Liver (tissue), 9 donors: ENCODE results near the gene DDX41. TPM values are rescaled to one million over a fixed set of nuclear protein-coding genes. Genes with fewer than 3 reads are reported as not detected.

ENCODE experiments used
- DNase-seq: peaks from one replicate; pipeline ENCODE4 v3.0.0-alpha.2; 2017; ENCODE audit warnings: low spot score
- H3K27ac ChIP-seq, 2 donors: one replicate each; pipeline ENCODE4 v1.7.0; 2013; ENCODE audit warnings: inconsistent platforms in 2 of 2, low read length in 2 of 2, control low read depth in 1 of 2, low read depth in 1 of 2, mild to moderate bottlenecking in 1 of 2
- H3K27me3 ChIP-seq, 4 donors: one replicate each; pipeline versions ENCODE4 v1.6.1 to v1.7.0; 2013; ENCODE audit warnings: low read length in 3 of 4, inconsistent platforms in 1 of 4, mild to moderate bottlenecking in 1 of 4, moderate library complexity in 1 of 4; ENCODE audit not compliant: control insufficient read depth in 4 of 4, insufficient read depth in 4 of 4
- H3K36me3 ChIP-seq, 4 donors: one replicate each; pipeline versions ENCODE4 v1.6.1 to v1.7.0; 2013; ENCODE audit warnings: low read length in 3 of 4, mild to moderate bottlenecking in 3 of 4, low read depth in 1 of 4, moderate library complexity in 1 of 4; ENCODE audit not compliant: control insufficient read depth in 4 of 4, insufficient read depth in 3 of 4
- H3K4me1 ChIP-seq, 4 donors: one replicate each; pipeline versions ENCODE4 v1.6.1 to v1.7.0; 2013; ENCODE audit warnings: low read length in 3 of 4, mild to moderate bottlenecking in 3 of 4, moderate library complexity in 1 of 4; ENCODE audit not compliant: control insufficient read depth in 4 of 4, insufficient read depth in 4 of 4
- H3K4me3 ChIP-seq, 3 donors: one replicate each; pipeline versions ENCODE4 v1.6.1 to v1.7.0; 2013; ENCODE audit warnings: low read length in 3 of 3, control low read depth in 1 of 3, low read depth in 1 of 3, mild to moderate bottlenecking in 1 of 3
- H3K9ac ChIP-seq, 2 donors: one replicate each; pipeline ENCODE4 v1.7.0; 2013; ENCODE audit warnings: low read length in 2 of 2, mild to moderate bottlenecking in 2 of 2, moderate library complexity in 2 of 2, control low read depth in 1 of 2, low read depth in 1 of 2
- H3K9me3 ChIP-seq, 4 donors: one replicate each; pipeline versions ENCODE4 v1.6.1 to v1.7.0; 2013; ENCODE audit warnings: low read length in 3 of 4; ENCODE audit not compliant: control insufficient read depth in 4 of 4
- CTCF ChIP-seq: fragments of 150-350 bp; IDR thresholded peaks from 2 replicates; pipeline ENCODE4 v1.5.1; 2017; ENCODE audit warnings: improper control_type of control experiment, low read depth, low read length; ENCODE audit not compliant: missing input control
- EGR1 ChIP-seq, 2 donors: IDR thresholded peaks; 2 replicates each; pipeline ENCODE4 v1.6.1; 2016 to 2018; ENCODE audit warnings: antibody characterized with exemption in 2 of 2, low read depth in 2 of 2
- FOXA1 ChIP-seq: IDR thresholded peaks from 2 replicates; pipeline ENCODE4 v1.6.1; 2016; ENCODE audit warnings: antibody characterized with exemption
- FOXA2 ChIP-seq: IDR thresholded peaks from 2 replicates; pipeline ENCODE4 v1.6.1; 2016; ENCODE audit warnings: antibody characterized with exemption
- GABPA ChIP-seq, 2 donors: IDR thresholded peaks in 1 of 2; conservative IDR thresholded peaks in 1 of 2; 2 replicates each; pipeline ENCODE4 v1.6.1; 2016; ENCODE audit warnings: antibody characterized with exemption in 2 of 2, mild to moderate bottlenecking in 1 of 2, moderate library complexity in 1 of 2
- HNF4A ChIP-seq, 2 donors: conservative IDR thresholded peaks; 2 replicates each; pipeline ENCODE4 v1.6.1; 2016; ENCODE audit warnings: antibody characterized with exemption in 2 of 2, mild to moderate bottlenecking in 2 of 2
- HNF4G ChIP-seq: IDR thresholded peaks from 2 replicates; pipeline ENCODE4 v1.6.1; 2016; ENCODE audit warnings: antibody characterized with exemption
- JUND ChIP-seq, 2 donors: IDR thresholded peaks; 2 replicates each; pipeline ENCODE4 v1.6.1; 2016; ENCODE audit warnings: antibody characterized with exemption in 2 of 2
- MAX ChIP-seq: IDR thresholded peaks from 2 replicates; pipeline ENCODE4 v1.6.1; 2016; ENCODE audit warnings: antibody characterized with exemption
- NR2F2 ChIP-seq: IDR thresholded peaks from 2 replicates; pipeline ENCODE4 v1.6.1; 2016; ENCODE audit warnings: antibody characterized with exemption
- RAD21 ChIP-seq, 2 donors: IDR thresholded peaks; 2 replicates each; pipeline ENCODE4 v1.6.1; 2016; ENCODE audit warnings: antibody characterized with exemption in 2 of 2, mild to moderate bottlenecking in 2 of 2
- RXRA ChIP-seq, 2 donors: IDR thresholded peaks; 2 replicates each; pipeline ENCODE4 v1.6.1; 2017 to 2018; ENCODE audit warnings: antibody characterized with exemption in 2 of 2, mild to moderate bottlenecking in 1 of 2
- SP1 ChIP-seq: IDR thresholded peaks from 2 replicates; pipeline ENCODE4 v1.6.1; 2018; ENCODE audit warnings: antibody characterized with exemption, mild to moderate bottlenecking
- TAF1 ChIP-seq: conservative IDR thresholded peaks from 2 replicates; pipeline ENCODE4 v1.6.1; 2016; ENCODE audit warnings: antibody characterized with exemption, mild to moderate bottlenecking
- YY1 ChIP-seq: IDR thresholded peaks from 2 replicates; pipeline ENCODE4 v1.6.1; 2016; ENCODE audit warnings: antibody characterized with exemption, mild to moderate bottlenecking
- ZBTB33 ChIP-seq: IDR thresholded peaks from 2 replicates; pipeline ENCODE4 v1.6.1; 2016; ENCODE audit warnings: antibody characterized with exemption
- WGBS: extraction: QIAGEN DNeasy Blood & Tissue Kit; methylation state at CpG from one replicate; pipeline ENCODE4 v1.1.7; 2013; 5-methylcytosine and 5-hydroxymethylcytosine counted together
- polyA plus RNA-seq, 2 donors: library from polyadenylated mRNA; stranded (reverse) in 1 of 2; unstranded in 1 of 2; fragments of 200-250 nt in 1 of 2; fragments of >200 nt in 1 of 2; fragmentation: Nextera tagmentation in 1 of 2; extraction: Ambion mirVana in 1 of 2; gene quantifications; one replicate each; pipeline versions ENCODE4 v1.2.1 to v1.2.3, GENCODE V29; 2013 to 2015
- total RNA-seq, 2 donors: library from RNA; depleted of rRNA; stranded (reverse); fragments of >200 nt; gene quantifications; one replicate each; pipeline ENCODE4 v1.2.3, GENCODE V29; 2014
- TF ChIP-seq, protein P1 (sequence below): IDR thresholded peaks from 2 replicates; pipeline ENCODE4 v1.6.1; 2016; ENCODE audit warnings: antibody characterized with exemption, mild to moderate bottlenecking
- TF ChIP-seq, protein P2 (sequence below): IDR thresholded peaks from 2 replicates; pipeline ENCODE4 v1.6.1; 2016; ENCODE audit warnings: antibody characterized with exemption
- donor health status: healthy.
- donor health status: healthy.
- donor health status: healthy.
- donor health status: healthy.
- donor health status: healthy.

The DDX41 gene
- total and polyA plus RNA-seq, 4 donors = 20.4 to 58.5 (median 45.6) TPM

- Histone ChIP-seq H3K9me3 (no peaks in the 10 kb centered on the region), H3K4me3 (no peak overlapping the region), H3K4me1 (peaks cover 3 to 11% (median 5%) of the 10 kb centered on the region in 4 donors), H3K36me3 (no peaks in the 10 kb centered on the region), H3K9ac (no peak overlapping the region), H3K27me3 (no peaks in the 10 kb centered on the region), H3K27ac (no peak overlapping the region)
- TF ChIP-seq RXRA (IDR thresholded peaks at IDR 0.05) = no peak
- no peak for TF ChIP-seq NR2F2
- TF ChIP-seq GABPA (IDR thresholded peaks at IDR 0.05 in 1 of 2, conservative IDR thresholded peaks at IDR 0.05 in 1 of 2) = no peak
- TF ChIP-seq TAF1 = no peak
- no peak for TF ChIP-seq MAX
- no peak for TF ChIP-seq SP1
- TF ChIP-seq FOXA2 = no peak
- no peak for TF ChIP-seq HNF4A (conservative IDR thresholded peaks at IDR 0.05)
- TF ChIP-seq YY1 = no peak
- TF ChIP-seq, protein P1, sequence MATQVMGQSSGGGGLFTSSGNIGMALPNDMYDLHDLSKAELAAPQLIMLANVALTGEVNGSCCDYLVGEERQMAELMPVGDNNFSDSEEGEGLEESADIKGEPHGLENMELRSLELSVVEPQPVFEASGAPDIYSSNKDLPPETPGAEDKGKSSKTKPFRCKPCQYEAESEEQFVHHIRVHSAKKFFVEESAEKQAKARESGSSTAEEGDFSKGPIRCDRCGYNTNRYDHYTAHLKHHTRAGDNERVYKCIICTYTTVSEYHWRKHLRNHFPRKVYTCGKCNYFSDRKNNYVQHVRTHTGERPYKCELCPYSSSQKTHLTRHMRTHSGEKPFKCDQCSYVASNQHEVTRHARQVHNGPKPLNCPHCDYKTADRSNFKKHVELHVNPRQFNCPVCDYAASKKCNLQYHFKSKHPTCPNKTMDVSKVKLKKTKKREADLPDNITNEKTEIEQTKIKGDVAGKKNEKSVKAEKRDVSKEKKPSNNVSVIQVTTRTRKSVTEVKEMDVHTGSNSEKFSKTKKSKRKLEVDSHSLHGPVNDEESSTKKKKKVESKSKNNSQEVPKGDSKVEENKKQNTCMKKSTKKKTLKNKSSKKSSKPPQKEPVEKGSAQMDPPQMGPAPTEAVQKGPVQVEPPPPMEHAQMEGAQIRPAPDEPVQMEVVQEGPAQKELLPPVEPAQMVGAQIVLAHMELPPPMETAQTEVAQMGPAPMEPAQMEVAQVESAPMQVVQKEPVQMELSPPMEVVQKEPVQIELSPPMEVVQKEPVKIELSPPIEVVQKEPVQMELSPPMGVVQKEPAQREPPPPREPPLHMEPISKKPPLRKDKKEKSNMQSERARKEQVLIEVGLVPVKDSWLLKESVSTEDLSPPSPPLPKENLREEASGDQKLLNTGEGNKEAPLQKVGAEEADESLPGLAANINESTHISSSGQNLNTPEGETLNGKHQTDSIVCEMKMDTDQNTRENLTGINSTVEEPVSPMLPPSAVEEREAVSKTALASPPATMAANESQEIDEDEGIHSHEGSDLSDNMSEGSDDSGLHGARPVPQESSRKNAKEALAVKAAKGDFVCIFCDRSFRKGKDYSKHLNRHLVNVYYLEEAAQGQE = no peak
- no peak for TF ChIP-seq RAD21 (IDR thresholded peaks at IDR 0.05)
- TF ChIP-seq EGR1 (IDR thresholded peaks at IDR 0.05; ENCODE audit: low read depth in 2 of 2) = no peak
- no peak for TF ChIP-seq JUND (IDR thresholded peaks at IDR 0.05)
- no peak for TF ChIP-seq FOXA1
- TF ChIP-seq CTCF = no peak
- WGBS = 76% methylated on average over 7 of the region's 7 CpGs
- DNase-seq = no peak
Measured at GRCh38 chr5:177474002-177474476, 42.7 kb downstream of the DDX41 start.

DNA sequence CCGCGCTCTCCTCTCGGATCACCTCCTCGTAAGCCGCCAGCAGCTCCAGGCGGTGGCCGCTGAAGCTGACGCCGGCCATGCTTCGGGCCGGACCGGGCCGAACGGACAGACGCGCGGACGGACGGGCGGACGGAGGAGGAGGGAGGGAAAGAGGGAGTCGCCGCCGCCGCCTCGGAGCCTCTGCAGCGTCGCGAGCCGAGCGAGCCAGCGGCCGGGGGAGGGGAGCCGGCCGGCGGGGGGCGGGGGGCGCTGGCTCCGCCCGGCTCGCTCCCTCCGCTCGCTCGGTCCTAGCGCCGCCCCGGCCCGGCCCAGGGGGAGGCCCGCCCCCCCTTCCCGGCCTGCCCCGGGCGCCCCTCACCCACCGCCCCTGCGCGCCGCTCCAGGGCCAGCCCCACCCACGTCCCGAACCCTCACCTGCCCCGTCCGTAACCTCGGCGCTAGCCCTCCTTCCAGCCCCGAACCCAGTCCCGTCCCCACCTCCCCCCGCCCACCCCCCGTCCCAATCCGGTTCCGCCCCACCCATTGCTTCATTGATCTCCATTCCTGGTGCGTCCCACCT, 43.2 kb downstream of the DDX41 start, which contains the start of gene DBN1:
Gene DBN1 (minus strand): TSS at position 192 of the 559 bp plus-strand sequence. CDS start 113 bp downstream, at position 79.
- Histone ChIP-seq H3K4me1 (peaks cover 0 to 6% (median 3%) of the 10 kb centered on the region in 4 donors), H3K27ac (no peak within 1 kb of the TSS), H3K4me3 (peak within 1 kb of the TSS in 1 of 3 donors; percentile 57), H3K27me3 (no peaks in the 10 kb centered on the region), H3K36me3 (no peaks in the 10 kb centered on the region), H3K9ac (no peak within 1 kb of the TSS), H3K9me3 (no peaks in the 10 kb centered on the region)
- WGBS = 6% methylated on average over 68 of the region's 69 CpGs
- DNase-seq = no peak
- TF ChIP-seq MAX = no peak
- no peak for TF ChIP-seq FOXA1
- no peak for TF ChIP-seq YY1
- no peak for TF ChIP-seq HNF4A (conservative IDR thresholded peaks at IDR 0.05)
- TF ChIP-seq JUND (IDR thresholded peaks at IDR 0.05) = no peak
- no peak for TF ChIP-seq HNF4G
- TF ChIP-seq ZBTB33 = no peak
- TF ChIP-seq EGR1 (IDR thresholded peaks at IDR 0.05; ENCODE audit: low read depth in 2 of 2) = no peak
- TF ChIP-seq, protein P1 = no peak
- TF ChIP-seq, protein P2, sequence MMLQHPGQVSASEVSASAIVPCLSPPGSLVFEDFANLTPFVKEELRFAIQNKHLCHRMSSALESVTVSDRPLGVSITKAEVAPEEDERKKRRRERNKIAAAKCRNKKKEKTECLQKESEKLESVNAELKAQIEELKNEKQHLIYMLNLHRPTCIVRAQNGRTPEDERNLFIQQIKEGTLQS = no peak
- no peak for TF ChIP-seq GABPA (IDR thresholded peaks at IDR 0.05 in 1 of 2, conservative IDR thresholded peaks at IDR 0.05 in 1 of 2)
- TF ChIP-seq NR2F2 = no peak
